ENCODE data around the gene ZNF771.

Gene ZNF771

DNA sequence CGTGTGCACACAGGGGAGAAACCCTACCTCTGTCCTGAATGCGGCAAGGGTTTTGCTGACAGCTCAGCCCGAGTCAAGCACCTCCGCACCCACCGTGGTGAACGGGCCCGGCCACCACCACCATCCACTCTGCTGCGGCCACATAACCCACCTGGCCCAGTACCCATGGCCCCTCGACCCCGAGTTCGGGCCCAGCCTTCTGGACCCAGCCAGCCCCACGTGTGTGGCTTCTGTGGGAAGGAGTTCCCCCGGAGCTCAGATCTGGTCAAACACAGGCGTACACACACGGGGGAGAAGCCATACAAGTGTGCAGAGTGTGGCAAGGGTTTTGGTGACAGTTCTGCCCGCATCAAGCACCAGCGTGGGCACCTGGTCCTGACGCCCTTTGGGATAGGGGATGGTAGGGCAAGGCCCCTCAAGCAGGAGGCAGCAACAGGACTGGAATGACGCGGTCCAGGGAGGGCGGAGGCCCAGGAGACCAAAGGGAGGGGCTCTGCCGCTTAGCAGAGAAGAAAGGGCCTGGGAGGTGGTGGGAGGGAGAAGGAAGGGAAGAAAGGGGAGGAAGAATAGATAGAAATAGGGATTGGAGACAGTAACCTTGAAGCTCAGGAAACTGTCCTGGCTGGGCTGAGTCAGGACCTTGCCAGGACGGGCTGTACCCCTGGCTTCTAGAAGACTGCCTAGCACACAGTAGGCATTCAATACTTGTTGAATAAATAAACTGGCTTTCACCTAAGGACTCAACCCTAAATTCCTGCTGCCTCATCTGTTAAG, 8.6 kb upstream of the ZNF771 start:
- no peak for DNase-seq (ENCODE audit: low spot score)

DNA sequence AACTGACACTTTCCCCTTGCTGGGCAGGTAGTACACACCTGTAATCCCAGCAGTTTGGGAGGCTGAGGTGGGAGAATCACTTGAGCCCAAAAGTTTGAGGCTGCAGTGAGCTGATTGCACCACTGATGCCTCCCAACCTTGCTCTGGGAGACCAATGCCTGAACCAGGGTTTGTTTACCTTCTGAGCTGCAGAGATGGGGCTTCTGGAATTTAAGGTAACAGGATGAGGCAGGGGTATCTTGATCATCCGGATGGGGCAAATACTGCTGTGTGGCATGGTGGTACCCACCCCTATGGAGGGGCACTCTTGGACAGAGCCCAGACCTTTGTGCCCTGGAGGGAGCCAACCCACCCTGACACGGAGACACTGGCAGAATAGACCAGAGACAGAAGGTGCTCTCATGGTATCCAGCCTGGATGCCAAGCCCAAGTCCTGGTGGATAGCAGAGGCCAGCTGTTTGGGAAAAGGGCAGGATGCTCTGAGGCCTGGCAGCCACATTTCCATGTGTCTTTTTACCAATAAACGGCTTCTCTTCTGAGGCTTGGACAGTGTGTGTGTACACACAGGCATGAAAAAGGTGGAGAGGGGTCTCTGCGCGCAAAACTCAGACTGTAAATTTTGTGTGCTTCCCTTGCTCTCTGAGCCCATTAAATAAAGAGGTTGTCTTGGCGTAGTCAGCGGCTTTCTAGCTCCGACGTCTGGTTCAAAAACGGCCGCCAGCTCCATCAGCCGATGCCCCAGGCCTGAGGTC, 7.8 kb upstream of the ZNF771 start:
- no peak for DNase-seq (ENCODE audit: low spot score)

DNA sequence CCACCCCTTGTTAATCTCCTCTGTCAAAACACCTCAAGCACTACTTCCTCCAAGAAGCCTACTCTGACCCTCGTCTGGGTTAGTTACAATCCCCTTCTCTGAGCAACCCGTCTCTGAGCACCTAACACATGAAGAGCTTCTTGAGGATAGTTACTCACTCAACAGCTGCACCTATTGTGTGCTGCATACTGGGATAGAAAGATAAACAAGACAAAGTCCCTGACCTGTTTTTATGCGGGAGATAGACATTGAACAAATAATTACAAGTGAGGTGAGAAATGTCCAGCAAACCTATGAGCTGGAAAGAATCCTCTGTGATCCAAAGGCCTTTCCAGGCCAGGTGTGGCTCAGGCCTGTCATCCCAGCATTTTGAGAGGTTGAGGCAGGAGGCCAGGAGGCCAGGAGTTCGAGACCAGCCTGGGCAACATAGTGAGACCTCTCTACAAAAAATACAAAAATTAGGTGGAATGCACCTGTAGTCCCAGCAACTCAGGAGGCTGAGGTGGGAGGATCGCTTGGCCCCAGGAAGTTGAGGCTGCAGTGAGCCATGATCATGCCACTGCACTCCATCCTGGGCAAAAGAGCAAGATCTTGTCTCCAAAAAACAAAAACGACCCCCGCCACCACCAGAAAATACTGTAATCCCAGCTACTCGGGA, 5.5 kb upstream of the ZNF771 start:
- no peak for DNase-seq (ENCODE audit: low spot score)

DNA sequence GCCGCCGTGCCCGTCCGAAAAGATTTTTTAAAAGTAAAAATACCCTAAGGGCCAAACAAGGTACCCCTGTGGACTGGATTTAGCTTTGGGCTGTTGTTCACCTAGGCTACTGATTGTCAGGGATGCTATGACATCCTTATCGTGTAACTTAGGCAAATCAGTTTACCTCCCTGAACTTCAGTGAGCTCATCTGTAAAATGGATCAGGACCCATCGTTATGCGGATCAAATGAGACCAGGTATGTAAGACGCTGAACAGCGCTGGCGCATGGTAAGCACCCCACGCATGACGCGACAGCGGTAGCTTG, 658 bp upstream of the ZNF771 start:
- no peak for DNase-seq (ENCODE audit: low spot score)

DNA sequence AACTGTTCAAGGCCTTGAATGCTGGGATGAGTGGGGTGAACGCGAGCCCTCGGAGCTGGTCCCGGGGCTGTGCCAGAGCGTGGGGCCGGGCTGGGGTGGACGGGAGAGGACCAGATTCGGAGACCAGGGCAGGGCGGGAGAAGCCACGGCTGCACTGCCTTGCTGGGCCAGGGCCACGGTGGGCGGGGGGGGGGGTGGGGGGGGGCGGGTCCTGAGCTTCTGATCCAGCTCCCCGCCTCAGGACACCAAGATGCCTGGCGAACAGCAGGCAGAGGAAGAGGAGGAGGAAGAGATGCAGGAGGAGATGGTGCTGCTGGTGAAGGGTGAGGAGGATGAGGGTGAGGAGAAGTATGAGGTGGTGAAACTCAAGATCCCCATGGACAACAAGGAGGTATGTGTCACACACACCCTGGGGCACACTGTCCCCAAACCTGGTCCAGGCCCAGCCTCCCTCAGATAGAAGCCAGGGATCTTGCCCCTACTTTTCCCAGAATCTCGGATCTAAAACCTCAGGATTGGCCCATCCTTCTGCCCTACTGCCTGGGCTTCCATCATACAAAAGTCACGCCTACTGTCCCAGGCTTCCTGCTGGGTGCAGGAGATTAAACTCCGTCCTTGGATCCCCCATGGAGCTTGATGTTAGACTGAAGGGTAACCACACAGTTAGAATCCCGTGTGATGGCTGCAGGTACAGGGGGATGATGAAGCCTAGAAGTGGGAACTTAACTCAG, 563 bp downstream of the ZNF771 start:
- DNase-seq (ENCODE audit: low spot score) = no peak

DNA sequence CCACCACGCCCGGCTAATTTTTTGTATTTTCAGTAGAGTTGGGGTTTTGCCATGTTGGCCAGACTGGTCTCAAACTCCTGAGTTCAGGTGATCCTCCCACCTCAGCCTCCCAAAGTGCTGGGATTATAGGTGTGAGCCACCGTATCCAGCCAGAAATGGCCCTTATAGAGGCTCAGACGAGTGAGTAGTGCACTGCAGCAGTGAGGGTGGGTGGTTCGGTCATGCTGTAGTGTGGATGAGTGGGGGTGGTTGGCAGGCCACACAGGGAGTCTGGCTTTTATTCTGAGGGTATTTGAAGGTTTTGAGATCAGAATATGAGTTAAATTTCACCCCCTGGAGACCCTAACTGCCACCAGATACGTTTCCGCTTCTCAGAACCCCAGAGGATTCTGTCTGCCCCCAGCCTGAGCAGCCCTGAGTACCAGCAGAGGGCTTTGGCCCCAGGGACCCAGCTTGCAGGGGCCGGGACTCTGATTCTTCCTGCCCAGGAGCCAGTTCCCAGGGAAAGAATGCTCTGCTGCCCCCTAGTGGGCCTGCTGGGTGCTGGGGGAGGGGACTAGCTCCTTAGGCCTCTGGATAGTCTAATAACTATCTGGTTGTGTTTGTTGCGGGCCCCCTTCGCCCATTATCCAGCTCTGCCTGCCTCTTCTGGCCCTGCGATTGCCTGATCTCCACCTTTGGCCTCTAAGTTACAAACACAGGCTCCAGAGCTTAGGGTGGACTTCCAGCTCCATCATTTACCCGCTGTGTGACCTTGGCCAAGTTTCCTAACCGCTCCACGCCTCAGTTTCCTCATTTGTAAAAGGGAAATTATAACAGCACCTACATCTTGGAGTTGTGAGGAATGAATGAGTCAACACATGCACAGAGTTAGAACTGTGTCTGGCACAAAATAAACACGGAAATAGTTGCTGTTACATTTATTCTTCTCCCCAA, 2.0 kb downstream of the ZNF771 start:
- peak; percentile 92 for DNase-seq (ENCODE audit: low spot score)

DNA sequence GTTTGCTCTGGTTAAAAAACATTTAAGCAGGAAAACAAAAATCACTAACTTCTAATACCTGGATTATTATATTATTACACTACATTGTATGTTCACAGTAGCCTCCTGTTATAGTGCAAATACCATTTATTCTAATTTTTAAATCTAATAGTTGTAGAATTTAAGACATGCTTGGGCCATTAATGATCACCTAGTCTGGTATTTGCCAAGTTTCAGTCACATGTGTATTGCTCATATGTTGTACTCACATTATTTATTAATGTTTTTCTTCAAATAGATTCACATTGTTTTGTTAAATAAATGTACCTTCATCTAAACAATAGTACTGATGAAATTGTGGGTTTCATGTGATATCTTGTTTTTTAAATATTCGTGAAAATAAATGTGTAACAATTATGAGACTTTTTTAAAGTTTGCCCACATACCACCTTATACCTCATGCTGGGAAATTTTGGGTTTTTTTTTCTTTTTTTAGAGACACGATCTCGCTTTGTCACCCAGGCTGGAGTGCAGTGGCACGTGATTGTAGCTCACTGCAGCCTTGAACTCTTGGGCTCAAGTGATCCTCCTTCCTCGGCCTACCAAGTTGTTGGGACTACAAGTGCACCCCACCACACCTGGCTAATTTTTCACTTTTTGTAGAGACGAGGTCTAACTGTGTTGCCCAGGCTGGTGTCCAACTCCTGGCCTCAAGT, 5.9 kb downstream of the ZNF771 start:
- DNase-seq (ENCODE audit: low spot score) = no peak

DNA sequence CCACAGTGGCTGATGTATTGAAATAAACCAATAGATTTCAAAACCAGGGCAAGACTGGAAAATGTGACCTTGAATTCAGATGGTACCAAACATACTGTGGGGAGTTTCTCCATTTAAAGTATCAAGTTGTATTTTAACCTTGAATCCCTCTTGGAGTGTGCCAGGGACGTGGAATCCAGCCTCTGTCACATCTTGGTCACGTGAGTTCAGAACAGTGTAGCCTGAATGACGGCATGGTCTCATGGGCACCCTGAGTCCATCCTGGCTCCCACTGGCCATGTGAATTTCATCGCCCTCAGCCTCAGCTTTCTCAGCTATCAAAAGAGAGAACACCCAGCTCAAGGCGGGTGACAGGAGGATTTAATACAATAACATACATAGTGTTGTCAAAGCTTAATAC, 6.8 kb downstream of the ZNF771 start:
- DNase-seq (ENCODE audit: low spot score) = no peak

DNA sequence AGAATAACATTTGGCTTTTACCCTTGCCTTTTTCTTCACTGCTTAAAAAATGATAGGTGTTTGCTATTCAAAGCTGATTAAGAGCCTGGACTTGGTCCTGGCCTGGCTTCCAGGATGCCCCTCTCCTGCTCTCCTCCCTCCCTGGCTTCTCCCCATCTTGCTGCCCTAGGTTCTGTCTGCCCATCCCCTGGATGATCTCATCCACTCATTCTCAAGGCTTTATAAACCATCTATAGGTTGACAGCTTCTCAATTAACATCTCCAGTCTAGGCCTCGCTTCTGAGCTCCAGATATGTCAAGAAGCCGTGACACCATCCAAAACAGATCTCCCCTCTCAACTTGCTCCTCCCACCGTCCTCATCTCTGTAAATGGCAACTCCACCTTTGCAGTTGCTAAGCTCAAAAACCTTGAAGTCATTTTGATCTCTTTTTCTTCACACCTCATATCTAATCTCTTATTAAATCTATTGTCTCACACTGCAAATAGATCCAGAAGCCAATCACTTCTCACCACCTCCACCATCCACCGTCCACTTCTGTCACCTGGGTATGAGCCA, 8.7 kb downstream of the ZNF771 start:
- DNase-seq (ENCODE audit: low spot score) = no peak

DNA sequence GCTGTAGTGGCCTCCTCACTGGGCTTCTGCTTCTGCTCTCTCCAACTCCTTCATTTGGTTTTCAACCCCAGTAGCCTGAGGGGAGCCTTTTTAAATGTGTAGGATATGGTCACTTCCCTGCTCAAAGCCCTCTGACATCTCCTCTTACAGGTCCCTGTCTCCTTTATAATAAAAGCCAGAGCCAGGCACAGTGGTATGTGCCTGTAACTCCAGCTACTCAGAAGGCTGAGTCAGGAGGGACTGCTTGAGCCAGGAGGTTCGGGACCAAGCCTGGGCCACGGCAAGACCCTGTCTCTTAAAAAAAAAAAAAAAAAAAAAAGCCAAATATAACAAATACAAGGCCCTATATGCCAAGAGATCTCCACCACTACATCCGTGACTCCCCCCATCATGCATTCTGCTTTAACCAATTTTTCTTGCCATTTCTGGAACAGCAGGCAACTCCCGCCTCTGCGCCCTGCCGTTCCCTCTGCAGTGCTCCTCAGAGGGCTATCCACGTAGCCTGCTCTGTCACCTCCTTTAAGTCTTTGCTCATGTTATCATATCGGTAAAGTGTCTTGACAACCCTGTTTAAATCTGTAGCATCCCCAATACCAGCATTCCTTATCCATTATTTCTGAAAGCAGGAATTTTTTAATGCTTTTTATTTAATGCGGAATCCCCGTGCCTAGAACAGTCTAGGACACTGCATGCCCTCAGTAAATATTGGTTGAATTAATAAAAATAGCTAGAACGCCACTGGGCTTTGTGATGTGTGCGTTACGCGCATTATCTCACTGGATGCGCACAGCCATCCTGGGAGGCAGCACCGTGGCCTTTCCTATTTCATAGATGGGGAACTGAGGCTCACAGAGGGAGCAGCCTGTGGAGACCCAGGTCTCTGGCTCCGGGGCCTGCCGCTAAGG, 9.5 kb downstream of the ZNF771 start:
- DNase-seq (ENCODE audit: low spot score) = no peak

DNA sequence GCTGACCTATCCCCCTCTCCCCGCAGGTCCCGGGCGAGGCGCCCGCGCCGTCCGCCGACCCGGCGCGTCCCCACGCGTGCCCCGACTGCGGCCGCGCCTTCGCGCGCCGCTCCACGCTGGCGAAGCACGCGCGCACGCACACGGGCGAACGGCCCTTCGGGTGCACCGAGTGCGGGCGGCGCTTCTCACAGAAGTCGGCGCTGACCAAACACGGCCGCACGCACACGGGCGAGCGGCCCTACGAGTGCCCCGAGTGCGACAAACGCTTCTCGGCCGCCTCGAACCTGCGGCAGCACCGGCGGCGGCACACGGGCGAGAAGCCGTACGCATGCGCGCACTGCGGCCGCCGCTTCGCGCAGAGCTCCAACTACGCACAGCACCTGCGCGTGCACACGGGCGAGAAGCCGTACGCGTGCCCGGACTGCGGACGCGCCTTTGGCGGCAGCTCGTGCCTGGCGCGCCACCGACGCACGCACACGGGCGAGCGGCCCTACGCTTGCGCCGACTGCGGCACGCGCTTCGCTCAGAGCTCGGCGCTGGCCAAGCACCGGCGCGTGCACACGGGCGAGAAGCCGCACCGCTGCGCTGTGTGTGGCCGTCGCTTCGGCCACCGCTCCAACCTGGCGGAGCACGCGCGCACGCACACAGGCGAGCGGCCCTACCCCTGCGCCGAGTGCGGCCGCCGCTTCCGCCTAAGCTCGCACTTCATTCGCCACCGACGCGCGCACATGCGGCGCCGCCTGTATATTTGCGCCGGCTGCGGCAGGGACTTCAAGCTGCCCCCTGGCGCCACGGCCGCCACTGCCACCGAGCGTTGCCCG, 10.3 kb downstream of the ZNF771 start:
- peak; percentile 91 for DNase-seq (ENCODE audit: low spot score)

DNA sequence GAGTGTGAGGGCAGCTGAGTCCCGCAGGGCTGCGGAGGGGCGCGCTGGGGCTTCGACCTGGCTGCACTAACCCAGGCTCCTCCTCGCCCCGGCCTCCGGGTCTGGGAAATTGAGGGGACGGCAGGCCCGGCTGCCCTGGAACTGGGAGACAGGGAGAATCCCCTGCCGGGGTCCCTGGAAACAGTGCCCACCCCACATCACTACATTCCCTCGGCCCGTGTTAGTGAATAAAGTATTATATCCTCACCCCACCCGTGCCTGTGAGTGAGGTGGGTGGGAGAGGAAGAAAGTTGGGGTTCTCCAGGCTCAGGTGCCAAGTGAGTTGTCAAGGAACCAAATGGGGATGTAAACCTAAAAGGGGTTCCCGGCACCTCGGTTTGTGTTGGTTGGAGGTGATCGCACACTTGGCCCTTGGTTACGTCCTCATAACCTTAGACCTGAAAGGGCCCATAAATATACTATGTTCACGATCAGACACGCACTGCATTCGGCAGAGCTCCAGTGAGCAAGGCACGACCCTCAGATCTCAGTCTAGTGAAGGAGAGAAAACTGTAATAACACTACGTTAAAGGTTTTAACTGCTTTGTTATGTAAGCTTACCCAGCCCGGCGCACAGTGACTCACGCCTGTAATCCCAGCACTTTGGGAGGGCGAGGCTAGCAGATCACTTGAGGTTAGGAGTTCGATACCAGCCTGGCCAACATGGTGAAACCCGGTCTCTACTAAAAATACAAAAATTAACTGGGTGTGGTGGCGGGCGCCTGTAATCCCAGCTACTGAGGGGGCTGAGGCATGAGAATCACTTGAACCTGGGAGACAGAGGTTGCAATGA, 11.2 kb downstream of the ZNF771 start:
- DNase-seq (ENCODE audit: low spot score) = no peak

DNA sequence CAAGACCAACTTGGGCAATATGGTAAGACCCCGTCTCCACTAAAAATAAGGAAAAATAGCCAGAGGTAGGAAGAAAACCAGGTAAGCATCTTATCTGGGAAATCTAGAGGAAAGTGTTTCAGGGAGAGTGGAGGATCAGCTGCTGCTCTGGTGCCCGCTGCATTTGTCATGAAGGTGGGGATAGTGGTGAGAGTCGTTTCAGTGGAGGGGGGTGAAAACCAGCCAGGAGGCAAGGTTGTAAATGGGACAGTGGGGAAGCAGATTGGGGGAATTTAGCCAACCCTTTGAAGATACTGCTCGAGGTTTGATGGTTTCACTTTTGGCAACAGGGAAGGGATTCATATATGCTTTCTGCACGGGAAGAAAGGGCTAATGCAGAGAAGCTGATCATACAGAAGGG, 13.6 kb downstream of the ZNF771 start:
- no peak for DNase-seq (ENCODE audit: low spot score)

DNA sequence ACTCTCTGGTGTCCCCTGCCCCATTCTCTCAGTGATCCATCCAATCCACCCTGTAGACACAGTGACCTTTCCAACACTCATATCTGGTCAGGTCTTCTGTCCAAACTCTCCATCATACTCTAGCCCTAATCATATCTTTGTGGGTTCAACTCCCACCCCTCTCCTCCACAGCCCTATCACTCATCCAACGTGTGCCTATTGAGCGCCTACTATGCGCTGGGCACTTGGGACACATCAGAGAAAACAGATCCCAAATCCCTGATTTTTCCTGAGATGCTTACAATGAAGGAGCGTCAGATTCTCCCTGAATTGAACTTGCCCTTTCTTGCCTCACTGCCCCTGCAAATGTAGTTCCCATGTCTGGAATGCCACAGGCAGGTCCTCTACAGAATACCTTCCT, 20.6 kb downstream of the ZNF771 start:
- DNase-seq (ENCODE audit: low spot score) = no peak

DNA sequence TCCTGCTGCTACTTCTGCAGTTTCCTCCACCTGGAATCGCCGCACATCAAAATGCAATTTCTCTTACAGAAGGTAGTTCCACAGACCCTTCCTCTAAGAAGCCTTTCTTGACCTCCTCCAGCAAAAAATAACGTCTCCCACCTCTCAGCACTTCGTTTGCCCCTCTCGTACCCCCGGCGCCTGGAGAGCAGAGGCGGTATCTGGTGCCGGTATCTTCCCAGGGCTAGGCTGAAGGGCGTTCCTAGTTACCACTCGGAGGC, 21.9 kb downstream of the ZNF771 start:
- no peak for DNase-seq (ENCODE audit: low spot score)

DNA sequence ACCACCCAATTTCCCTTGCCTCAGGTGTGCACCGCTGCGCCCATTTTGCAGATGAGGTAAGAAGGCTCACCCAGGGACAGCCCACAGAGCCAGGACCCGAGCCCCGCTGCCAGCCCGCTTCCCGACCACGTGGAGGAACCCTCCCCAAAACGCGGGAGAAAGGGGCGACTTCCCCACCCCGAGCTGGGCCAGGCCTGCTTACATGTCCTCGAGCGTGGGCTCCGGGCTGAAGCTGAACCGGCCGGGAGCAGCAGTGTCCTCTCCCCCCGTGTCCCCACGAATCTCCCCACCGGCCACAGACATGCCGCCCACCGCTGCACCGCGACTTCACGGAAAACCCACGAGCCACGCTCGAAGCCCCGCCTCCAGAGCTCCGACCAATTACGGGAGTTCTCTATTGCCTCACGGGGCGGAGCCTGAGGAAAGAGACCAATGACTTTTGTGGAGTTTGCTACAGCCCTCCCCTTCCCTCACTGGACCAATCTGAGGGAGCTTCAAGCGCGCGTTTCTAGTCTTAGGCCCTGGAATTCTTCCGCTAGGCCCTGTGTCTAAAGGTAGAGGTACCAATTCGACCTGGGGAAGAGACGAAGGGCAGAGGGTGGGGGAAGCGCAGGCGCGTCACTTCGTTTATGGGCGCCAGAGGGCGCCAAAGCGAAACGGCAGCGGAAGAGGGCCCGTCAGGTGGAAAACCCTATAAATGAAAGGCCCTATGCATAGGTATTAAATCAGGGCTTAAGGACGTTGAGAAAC, 22.4 kb downstream of the ZNF771 start, which contains the start of gene DCTPP1:
TSS of gene DCTPP1 (minus strand) at position 353 of the 750 bp plus-strand sequence. CDS start at position 303, 50 bp downstream.
- DNase-seq (ENCODE audit: low spot score) = peak; percentile 98

DNA sequence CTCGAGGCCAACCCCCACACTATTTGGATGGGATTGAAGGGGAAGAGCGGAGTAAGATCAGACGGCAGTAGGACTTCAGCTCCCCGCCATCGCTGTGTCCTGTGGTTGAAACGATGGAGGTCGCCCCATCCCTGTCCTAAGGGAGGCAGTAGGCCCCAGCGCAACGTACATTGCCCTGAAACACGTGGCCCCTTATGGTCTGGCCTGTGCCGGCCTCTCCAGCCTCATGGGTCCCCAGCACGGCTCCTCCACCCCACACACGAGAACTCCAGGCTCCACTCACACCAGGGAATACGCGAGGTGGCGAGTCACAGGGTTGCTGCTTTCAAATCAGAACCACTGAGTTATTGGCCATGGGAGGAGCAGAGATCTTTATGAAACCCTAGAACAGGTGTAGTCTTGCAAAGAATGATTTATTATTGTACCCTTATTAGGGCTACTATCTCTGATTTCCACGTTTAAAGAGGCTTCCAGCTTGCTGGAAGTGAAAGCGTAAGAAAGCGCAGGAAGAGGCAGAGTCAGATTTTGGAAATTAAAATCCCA, 23.1 kb downstream of the ZNF771 start:
- no peak for DNase-seq (ENCODE audit: low spot score)
